GM18873 (cell line): ENCODE measurements around the gene FGGY.
"Not testable (repeated sequence)": the region's sequence is repeated elsewhere in the genome, so short reads cannot be mapped to it uniquely, and the experiment has no call there.

ENCODE experiments used
- ATAC-seq: cut with Tn5 transposase; IDR thresholded peaks from one replicate; pipeline ENCODE4 v1.9.1; 2021; ENCODE audit warnings: mild to moderate bottlenecking, moderate library complexity, moderate number of reproducible peaks; ENCODE audit not compliant: unreplicated experiment, low FRiP score

Gene FGGY, protein sequence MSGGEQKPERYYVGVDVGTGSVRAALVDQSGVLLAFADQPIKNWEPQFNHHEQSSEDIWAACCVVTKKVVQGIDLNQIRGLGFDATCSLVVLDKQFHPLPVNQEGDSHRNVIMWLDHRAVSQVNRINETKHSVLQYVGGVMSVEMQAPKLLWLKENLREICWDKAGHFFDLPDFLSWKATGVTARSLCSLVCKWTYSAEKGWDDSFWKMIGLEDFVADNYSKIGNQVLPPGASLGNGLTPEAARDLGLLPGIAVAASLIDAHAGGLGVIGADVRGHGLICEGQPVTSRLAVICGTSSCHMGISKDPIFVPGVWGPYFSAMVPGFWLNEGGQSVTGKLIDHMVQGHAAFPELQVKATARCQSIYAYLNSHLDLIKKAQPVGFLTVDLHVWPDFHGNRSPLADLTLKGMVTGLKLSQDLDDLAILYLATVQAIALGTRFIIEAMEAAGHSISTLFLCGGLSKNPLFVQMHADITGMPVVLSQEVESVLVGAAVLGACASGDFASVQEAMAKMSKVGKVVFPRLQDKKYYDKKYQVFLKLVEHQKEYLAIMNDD

DNA sequence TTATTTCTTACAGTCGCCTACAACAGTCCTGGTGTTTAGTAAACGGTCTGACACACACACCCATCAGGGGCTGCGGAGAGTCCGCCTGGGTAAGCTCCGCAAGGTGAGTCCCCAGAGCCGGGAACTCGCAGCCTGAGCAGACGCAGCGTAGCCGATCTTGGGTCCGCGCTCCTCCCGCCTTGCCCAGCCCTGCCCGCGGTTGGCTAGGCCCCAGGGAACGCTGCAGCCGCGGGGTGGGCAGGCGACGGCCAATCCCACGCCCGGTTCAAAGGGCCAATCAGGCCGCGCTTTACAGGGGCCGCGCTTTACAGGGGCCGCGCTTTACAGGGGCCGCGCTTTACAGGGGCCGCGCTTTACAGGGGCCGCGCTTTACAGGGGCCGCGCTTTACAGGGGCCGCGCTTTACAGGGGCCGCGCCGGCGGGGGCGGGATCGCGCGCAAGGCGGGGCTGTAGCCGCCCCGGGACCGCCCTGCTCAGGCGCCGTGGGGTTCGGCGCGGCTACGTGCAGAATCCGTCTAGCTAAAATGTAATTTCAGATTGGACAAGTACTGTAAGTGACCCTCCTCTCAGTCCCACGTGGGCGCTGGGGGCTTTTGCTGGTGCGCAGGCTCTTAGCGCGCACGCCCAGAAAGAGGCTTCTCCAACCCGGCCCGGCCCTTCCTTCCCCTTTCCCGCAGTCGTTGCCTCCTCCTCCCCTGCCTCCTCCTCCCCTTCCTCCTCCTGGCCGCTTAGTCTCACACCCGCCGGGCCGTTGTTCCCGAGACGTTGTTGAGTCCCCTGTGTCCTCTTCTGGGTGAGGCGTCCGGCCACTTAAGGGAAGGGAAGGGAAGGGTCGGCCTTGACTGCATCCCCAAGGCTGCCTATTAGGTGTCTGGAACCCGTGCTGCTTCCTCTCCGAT, at the start of gene FGGY:
Gene FGGY, plus strand, starts transcription at position 737 of the 899 bp plus-strand sequence. CDS start 24,456 bp downstream, outside the sequence.
- ATAC-seq, result peak; percentile 93

DNA sequence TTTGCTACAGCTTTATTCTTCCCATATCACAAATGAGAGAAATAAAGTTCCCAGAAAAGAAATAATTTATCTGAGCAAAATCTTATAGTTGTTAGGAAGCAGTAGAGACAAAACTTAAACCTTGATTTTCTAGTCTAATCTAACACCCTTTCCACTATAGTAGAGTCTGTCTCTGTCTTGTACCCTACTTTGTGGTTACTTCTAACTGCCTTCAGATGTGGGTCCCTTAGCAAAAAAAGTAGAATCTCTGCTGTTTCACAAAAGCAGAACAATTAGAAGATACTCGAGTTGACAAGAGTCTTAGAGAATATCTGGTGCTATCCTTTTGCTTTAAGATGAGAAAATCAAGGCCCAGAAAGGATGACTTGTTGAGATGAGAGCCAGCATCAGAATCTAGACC, 48.1 kb upstream of the FGGY start:
- ATAC-seq, result no peak

DNA sequence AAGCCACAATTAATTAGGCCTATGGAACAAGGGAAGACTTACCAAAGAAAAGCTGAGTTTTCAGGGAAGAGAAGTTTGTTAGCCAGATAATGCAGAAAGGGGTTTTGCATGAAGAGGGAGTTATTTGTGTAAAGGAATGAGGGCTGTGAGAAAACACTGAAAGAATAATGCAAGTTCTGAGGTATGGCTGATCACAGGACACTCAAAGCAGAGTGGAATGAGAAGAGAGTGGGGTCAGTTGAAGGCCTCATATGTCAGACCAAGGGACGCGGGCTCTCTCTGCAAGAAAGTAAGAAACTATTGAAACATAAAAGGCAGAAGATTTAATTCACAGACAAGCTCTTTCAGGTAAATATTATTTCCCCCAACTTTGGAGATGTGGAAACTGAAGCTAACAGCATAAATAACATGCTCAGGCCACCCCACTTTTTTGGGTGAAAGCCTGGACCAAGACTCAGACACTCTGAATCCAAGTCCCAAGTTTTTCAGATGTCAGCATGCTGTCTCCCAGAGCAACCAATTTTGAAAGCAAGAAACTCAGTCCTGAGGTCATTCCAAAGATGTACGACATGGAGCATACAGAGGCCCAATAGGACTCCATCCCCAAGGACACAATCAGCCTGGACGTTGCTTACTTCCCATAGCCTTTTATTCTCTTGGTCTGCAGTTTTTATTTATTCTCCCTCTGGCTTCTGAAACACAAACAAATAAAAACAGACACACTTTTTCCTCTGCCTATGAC, 47.3 kb upstream of the FGGY start:
- no peak for ATAC-seq

DNA sequence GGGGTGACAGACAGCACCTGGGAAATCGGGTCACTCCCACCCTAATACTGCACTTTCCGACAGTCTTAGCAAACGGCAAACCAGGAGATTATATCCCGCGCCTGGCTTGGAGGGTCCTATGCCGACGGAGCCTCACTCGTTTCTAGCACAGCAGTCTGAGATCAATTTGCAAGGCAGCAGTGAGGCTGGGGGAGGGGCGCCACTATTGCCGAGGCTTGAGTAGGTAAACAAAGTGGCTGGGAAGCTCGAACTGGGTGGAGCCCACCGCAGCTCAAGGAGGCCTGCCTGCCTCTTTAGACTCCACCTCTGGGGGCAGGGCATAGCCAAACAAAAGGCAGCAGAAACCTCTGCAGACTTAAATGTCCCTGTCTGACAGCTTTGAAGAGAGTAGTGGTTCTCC, 45.8 kb upstream of the FGGY start:
- ATAC-seq, result not testable (repeated sequence)

DNA sequence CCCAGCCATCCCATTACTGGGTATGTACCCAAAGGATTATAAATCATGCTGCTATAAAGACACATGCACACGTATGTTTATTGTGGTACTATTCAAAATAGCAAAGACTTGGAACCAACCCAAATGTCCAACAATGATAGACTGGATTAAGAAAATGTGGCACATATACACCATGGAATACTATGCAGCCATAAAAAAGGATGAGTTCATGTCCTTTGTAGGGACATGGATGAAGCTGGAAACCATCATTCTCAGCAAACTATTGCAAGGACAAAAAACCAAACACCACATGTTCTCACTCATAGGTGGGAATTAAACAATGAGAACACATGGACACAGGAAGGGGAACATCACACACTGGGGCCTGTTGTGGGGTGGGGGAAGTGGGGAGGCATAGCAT, 40.5 kb upstream of the FGGY start:
- not testable (repeated sequence) for ATAC-seq

DNA sequence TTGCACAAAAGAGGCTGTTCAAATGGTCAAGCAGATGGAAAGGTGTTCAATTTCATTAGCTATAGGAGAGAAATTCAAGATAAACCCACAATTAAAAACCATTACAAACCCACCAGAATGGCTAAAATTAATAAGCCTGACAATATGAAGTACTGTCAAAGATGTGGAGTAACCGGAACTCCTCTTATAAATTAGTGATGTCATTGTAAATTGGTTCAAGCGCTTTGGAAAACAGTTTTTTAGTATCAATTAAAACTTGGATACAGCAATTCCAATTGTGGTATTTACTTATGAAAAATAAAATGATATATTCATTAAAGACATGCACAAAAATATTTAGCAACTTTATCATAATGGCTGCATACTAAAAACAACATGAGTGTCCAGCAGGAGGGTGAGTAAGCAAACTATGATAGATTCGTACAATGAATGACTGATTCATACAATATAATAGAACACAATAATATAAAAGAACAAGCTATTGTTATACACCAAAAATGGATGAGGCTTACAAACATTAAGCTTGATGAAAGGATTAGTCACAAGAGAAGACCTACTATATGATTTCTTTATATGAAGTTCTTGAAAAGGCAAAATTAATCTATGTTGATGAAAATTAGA, 38.4 kb upstream of the FGGY start:
- no peak for ATAC-seq

DNA sequence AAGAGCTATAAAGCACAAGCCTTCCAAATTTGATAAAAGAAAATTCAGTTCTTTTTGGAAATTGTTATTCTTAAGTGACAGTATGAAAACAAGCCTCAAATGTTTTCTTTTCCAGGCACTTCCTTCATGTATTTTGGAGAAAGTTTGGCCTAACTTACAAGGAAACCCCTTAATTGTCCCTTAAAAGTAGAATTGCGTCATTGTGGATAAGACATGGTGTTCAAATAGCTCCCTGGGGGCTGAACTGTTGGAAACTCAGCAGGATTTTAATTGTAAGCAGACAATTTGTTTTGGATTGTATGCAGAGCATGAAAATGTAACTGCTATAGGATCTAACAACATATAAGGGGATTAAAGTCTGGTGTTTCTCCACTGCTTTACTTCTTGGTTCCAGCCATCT, 35.4 kb upstream of the FGGY start:
- ATAC-seq, result no peak

DNA sequence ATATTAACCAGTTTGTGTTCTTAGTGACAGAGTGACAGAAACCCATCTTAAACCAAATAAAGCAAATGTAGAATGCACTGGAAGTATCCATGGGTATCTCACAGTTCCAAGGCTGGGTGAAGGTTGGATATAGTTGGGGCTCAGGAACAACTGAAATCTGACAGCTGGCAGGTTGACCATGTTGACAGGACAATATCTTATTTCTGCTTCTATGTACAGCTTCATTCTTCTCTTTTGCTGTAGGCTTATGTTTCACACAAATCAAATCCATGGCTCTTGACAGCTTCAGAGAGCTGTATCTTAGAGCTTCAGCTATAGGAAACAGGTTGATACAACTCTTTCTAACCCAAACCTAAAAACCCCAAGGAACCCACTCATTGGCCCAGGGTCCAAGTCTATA, 34.3 kb upstream of the FGGY start:
- no peak for ATAC-seq

DNA sequence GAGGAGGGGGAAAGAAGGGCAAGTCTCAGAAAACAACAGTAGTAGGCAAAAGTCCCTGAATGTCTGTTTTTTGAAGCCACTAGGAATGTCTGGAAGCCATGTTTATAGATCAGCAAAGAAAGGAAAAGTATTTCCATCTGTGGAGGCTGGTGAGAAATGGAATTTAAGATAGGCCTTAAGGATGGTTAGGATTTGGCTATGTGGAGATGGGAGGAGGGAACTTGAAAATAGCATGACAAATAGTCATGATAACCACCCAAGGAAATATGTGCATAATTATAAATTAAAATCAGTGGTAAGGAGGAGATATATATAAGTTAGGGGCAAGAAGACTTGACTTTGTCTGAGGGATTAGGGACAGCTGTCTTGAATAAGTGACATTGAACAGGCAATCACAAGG, 33.8 kb upstream of the FGGY start:
- no peak for ATAC-seq

DNA sequence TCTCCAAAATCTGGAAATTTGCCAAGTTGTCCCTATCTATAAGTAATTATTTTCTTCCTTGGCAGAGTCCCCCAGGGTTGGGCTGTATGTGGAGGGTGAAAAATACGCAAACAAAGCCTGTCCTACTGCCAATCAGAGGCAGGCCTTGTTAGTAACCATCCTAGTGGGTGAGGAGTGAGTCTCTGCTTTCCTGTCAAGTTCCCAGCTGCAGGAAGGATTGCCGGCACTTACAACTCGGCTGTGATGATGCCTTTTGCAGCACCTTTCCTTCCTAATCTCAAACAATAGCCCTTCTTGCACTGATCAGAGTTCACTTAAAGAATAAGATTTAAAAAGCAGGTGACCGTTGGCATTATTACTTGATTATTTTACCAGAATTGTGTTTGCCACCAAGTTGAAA, 31.3 kb upstream of the FGGY start:
- no peak for ATAC-seq

DNA sequence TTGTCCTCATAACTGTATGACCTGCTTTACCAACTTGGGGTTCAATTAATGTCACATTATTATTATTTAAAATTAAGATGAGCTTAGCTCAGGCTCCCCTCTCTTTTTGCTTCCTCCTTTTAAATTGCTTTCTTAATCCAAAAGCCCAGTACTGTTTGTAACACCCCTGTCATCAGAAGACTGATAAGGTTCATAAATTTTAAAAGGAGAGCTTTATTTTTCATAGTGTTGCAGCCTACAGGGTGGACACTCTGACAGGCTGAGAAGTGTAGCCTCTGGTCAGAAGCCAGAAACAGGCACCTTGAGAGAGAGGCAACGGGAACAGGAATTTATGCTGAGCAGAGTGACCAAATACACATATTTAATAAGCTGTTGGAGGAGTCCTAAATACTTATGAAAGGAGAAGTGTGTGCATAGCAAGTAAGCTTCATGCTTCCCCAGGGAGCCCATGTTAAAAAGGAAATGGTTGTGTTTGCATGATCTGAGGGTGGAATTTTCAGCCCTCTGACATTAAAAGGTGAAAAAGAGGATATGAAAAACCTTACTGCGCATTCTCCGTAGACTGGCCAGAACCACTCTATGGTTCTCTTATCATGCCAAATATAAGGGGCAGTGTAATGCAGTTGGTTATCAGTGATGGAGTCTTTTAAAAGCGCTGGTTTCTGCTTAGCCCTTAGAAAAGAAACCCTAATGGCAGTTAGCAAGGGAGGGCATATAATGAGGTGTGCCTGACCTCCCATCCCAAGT, 30.5 kb upstream of the FGGY start:
- peak; percentile 61 for ATAC-seq

DNA sequence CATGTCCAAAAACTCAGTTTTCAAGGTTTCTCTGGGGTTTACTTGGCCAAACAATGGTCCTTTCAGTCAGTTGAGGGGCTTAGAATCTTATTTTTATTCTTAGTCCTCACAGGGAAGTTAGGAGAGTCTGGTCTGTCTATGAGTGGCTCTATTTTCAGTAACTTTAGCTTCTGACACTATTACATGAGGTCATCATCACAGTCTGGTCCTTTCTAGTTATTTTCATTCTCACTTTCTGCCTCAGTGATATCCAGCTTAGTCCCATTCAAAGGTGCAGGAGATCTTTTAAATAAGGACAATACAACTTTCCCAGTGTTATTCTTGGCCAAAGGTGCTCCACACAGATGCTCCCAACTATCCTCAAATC, 30.0 kb upstream of the FGGY start:
- peak; percentile 35 for ATAC-seq

DNA sequence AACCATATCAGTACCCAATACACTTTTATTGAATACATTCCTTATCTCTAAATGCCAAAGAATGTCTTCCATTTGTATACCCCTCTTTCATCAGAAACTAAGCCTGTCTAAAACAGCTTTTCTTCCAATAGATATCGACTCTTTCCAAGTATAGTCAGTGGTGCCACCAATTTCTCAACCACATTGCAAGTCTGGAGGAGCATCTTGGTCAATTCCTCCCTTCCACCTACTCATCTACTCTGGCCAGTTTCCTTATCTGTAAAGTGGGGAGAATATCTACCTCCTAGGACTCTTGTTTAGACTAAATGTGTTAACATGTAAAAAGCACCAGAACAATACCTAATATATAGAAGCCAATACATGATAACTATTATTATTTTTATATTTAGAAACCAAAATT, 28.5 kb upstream of the FGGY start:
- no peak for ATAC-seq

DNA sequence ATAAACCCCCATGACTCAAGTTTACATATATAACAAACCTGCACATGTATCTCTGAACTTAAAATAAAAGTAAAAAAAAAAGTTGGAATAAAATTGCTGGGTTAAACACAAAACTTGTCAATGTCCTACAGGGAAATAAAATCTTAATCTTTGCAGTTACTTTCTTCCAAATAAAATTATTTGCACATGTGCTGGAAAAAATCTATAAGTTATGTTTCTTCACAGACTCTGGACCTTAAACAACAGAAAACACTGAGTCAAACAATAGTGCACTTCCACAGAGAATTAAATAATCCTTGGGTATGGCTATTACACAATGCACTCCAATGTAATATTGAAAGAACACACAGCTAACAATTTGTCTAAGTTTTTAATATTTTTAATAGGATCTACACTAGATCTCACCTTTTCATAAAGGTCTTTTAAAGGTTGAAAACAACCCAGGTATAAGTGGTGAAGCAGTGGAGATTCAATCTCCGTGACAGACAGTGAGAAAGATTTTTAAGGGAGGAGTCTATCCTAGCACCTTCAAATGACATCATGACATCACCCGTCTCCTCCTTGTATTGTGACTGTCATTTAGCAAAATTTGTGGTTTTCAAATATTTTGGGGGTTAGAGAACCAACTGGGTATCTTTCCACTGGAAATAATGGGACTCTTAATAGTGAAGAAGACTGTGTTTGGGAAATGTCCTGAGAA, 25.2 kb upstream of the FGGY start:
- no peak for ATAC-seq

DNA sequence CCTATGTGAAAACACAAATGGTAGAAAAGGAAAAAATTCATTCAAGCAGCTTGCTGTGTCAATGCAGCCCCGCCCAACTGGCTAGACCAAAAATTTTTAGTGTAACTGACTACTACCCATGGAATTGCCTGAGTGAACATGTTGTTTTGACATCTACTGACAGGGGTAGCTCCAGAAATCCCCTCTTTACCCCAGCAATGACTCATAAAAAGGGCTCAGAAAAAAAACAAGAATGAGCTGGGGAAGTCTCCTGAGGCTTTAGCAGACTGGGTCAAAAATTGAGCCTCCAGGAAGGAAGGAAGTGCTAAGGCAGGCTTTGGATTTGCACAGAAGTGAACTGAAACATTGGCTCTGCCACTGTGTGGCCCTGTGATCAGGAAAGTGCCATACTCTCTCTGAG, 24.4 kb upstream of the FGGY start:
- peak; percentile 59 for ATAC-seq

DNA sequence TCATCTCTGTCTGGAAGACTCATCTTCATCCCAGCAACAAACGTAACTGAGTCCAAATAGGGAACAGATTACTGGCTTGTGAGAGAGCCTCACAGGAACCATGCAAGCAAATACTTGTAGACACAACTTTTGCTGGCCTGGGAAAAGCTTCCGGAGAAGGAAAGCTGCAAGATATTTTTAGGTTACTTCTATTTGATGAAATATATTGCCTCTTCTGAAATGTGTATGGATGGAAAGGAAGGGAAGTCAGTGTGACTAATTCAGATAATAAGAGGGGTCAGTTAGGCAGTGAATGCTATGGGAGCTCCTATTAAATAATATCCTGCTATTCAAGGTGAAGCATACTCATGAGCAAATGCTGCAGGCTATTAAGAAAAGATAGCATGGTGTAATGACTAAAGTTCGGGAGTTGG, 20.4 kb upstream of the FGGY start:
- ATAC-seq, result no peak

DNA sequence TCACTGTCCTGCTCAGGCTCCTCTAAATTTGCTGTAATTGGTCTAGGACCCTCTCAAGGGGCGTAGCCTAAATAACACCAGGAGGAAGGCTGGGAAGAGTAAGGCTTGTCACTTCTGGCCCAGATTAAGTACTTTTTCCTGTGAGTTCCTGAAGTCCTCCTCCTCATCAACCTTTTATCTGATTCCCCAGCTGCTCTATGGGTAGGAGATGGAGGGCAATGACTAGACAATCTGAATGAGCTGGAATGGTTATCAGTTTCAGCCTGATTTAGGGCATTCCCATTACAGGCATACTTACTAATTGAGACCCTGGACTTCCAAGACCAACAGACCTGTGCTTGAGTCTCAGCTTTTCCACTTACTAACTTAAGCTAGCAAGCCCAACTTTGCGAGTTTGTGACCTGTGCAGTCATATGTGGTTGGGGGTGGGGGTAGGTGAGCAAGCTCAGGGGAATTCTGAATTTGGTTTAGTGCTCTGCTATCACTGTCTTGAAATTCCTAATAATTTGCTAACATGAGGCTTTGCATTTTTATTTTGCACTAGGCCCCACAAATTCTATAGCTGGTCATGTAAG, 18.0 kb upstream of the FGGY start:
- ATAC-seq, result no peak

DNA sequence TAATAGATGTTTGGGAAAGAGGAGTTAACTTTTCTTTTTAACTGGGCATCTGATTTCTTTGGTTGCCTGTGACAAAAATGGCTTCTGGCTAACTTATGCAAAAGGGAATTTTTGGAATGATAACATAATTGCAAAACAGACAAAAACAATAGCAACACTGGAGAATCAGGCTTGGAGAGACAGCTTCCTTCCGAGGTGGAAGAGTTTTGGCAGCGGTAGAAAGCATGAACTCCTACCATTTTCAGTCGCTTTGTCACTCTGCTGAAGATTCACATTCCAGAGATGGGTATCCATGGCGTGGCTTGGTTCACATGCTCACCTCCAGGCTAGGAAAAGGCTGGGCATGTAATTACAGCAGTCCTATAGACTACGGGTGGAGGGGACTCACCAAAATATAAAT, 17.2 kb upstream of the FGGY start:
- ATAC-seq, result no peak

DNA sequence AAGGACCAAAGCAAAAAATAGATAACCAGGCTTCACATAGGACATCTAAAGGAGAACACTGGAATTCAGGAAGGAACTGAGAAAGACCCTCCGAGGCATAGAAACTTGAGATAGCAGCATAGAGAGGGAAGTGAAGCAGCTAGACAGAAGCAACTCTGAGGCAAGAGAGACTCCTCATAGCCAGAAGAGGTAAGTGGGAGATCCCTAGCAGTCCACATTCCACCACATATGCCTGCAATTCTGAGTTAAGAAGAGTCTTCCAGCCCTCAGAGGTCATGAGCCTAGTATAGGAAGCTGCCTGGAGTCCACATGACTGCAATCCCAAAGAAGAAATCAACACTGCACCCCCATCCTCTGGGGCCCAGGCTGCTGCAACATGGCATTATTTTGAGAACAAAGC, 13.9 kb upstream of the FGGY start:
- ATAC-seq, result no peak
